T-cell (primary cell): ENCODE measurements around the gene NR3C1. TPM values are rescaled to one million over a fixed set of nuclear protein-coding genes. Genes with fewer than 3 reads are reported as not detected.

Experiments
- ATAC-seq, 4 experiments: fragments of 200-7000 bp in 3 of 4; fragments of 150-1000 bp in 1 of 4; cut with Tn5 transposase; replicated peaks in 1 of 4; 1 replicate in 3 of 4; 2 replicates in 1 of 4; pipeline ENCODE4 v1.10.0; 2021; ENCODE audit warnings: moderate library complexity in 3 of 4, mild to moderate bottlenecking in 2 of 4, moderate number of reproducible peaks in 1 of 4
- CTCF ChIA-PET, 2 donors: fragments of 300-600 bp; sonication (Branson Sonifier 250); formaldehyde crosslinking; loops; one replicate each; lab custom pipeline; 2022; ENCODE audit warnings: antibody characterized with exemption in 2 of 2; lab: Charles Lee
- POLR2A ChIA-PET, 2 donors: fragments of 300-600 bp; sonication (Branson Sonifier 250); formaldehyde crosslinking; loops; one replicate each; lab custom pipeline; 2022; ENCODE audit warnings: antibody characterized with exemption in 2 of 2; lab: Charles Lee
- DNase-seq, 35 experiments: peaks; one replicate each; pipeline versions ENCODE4 v3.0.0 to v3.0.0-alpha.2; 2013 to 2023
- H3K27ac ChIP-seq: one replicate; pipeline ENCODE4 v1.5.1; 2013; ENCODE audit warnings: low read length
- H3K27me3 ChIP-seq, 2 experiments: replicated peaks in 1 of 2; 1 replicate in 1 of 2; 2 replicates in 1 of 2; pipeline versions ENCODE4 v1.6.1 to v1.7.0; 2013; ENCODE audit warnings: low read length in 1 of 2, mixed read lengths in 1 of 2; ENCODE audit not compliant: control insufficient read depth in 2 of 2, insufficient read depth in 2 of 2; ENCODE audit errors: extremely low read depth in 1 of 2
- H3K36me3 ChIP-seq, 2 donors: 1 replicate in 1 of 2; 2 replicates in 1 of 2; pipeline versions ENCODE4 v1.6.1 to v1.7.0; 2013; ENCODE audit warnings: low read length in 1 of 2; ENCODE audit not compliant: control insufficient read depth in 2 of 2, insufficient read depth in 1 of 2; ENCODE audit errors: extremely low read depth in 1 of 2
- H3K4me1 ChIP-seq, 2 experiments: 1 replicate in 1 of 2; 2 replicates in 1 of 2; pipeline versions ENCODE4 v1.6.1 to v1.7.0; 2013; ENCODE audit warnings: low read length in 2 of 2, mixed read lengths in 1 of 2; ENCODE audit not compliant: insufficient read depth in 2 of 2, control insufficient read depth in 1 of 2; ENCODE audit errors: extremely low read depth in 1 of 2
- H3K4me3 ChIP-seq, 2 donors: 1 replicate in 1 of 2; 2 replicates in 1 of 2; pipeline versions ENCODE4 v1.5.1 to v1.7.0; 2013; ENCODE audit warnings: mild to moderate bottlenecking in 2 of 2, low read length in 1 of 2, moderate library complexity in 1 of 2; ENCODE audit not compliant: control insufficient read depth in 1 of 2; ENCODE audit errors: extremely low read depth in 1 of 2
- H3K9me3 ChIP-seq: 2 replicates; pipeline ENCODE4 v1.7.0; 2013
- H3K27ac Mint-ChIP-seq, 2 donors: one replicate each; pipeline ENCODE4 v1.8.0; 2020 to 2021; ENCODE audit warnings: mild to moderate bottlenecking in 2 of 2, mixed read lengths in 2 of 2
- H3K27me3 Mint-ChIP-seq, 2 donors: one replicate each; pipeline ENCODE4 v1.8.0; 2021 to 2022; ENCODE audit warnings: mixed read lengths in 2 of 2
- H3K36me3 Mint-ChIP-seq: one replicate; pipeline ENCODE4 v1.8.0; 2021; ENCODE audit warnings: mixed read lengths
- H3K4me1 Mint-ChIP-seq, 3 donors: one replicate each; pipeline ENCODE4 v1.8.0; 2020 to 2022; ENCODE audit warnings: mixed read lengths in 3 of 3, mild to moderate bottlenecking in 1 of 3
- H3K4me3 Mint-ChIP-seq, 3 donors: one replicate each; pipeline ENCODE4 v1.8.0; 2020 to 2022; ENCODE audit warnings: mild to moderate bottlenecking in 3 of 3, mixed read lengths in 3 of 3, moderate library complexity in 3 of 3
- H3K9me3 Mint-ChIP-seq, 3 donors: one replicate each; pipeline ENCODE4 v1.8.0; 2020 to 2022; ENCODE audit warnings: mixed read lengths in 3 of 3
- WGBS: methylation state at CpG from one replicate; pipeline ENCODE4 v1.1.5; 2013; ENCODE audit warnings: missing lambda C conversion rate; ENCODE audit not compliant: insufficient coverage; 5-methylcytosine and 5-hydroxymethylcytosine counted together
- total RNA-seq, 35 experiments: library from RNA in 6 of 35; stranded (reverse) in 6 of 35; fragments of 120-200 nt in 1 of 35; gene quantifications; one replicate each; pipeline versions ENCODE4 v1.2.1 to v1.2.4 and lab custom pipeline; 2013 to 2026

The NR3C1 gene
- total RNA-seq, 5 donors from 2014 or later (not counting 1 experiment from before 2014, with no cell fraction given), result 108 to 156 (median 122) TPM

DNA sequence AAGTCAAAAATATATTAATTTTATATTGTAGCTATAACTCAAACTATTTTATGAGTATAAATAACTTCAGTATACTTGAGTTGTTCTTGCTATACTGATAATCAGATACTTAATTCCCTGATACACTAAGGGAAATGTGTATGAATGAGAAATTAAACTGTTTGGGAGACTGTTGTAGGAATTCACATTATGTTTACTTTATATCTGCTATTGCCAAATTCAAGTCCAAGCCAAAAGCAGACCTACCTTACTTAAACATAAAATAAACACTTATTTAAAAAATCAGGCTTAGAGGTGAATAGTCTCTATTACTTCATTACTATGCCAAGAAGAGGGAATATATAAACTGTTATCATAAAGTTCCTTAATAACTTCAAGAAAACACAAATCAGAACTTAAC is 13.2 kb downstream of the NR3C1 start:
- Histone ChIP-seq H3K27ac (no peak overlapping the region), H3K4me1 (peaks cover 0 to 18% of the 10 kb centered on the region in 2 experiments), H3K36me3 (peaks cover 0 to 9% of the 10 kb centered on the region in 2 donors), H3K4me3 (no peak overlapping the region), H3K27me3 (no peaks in the 10 kb centered on the region), H3K9me3 (peaks cover 4% of the 10 kb centered on the region)
- no peak overlapping the region for H3K27ac Mint-ChIP-seq
- no peaks in the 10 kb centered on the region for H3K27me3 Mint-ChIP-seq
- peaks cover 34% of the 10 kb centered on the region for H3K36me3 Mint-ChIP-seq
- H3K4me1 Mint-ChIP-seq, result peaks cover 87 to 88% (median 87%) of the 10 kb centered on the region in 3 donors
- peaks cover 9 to 18% (median 16%) of the 10 kb centered on the region in 3 donors for H3K9me3 Mint-ChIP-seq
- ATAC-seq, result no peak
- POLR2A ChIA-PET, result interaction anchor here in 1 of 2 donors (1.3 kb wide), 1 partner anchor 10 kb away, joined by 4 read pairs; no protein-coding TSS in a partner anchor
- no peak overlapping the region for H3K4me3 Mint-ChIP-seq
- CTCF ChIA-PET, result interaction anchor here (0.5 to 1.3 kb wide), 3 partner anchors 14 to 56 kb away, joined by 3 to 5 read pairs (median 4); partner anchors contain the start of gene NR3C1 (in 1 of the 2)
- no peak for DNase-seq

DNA sequence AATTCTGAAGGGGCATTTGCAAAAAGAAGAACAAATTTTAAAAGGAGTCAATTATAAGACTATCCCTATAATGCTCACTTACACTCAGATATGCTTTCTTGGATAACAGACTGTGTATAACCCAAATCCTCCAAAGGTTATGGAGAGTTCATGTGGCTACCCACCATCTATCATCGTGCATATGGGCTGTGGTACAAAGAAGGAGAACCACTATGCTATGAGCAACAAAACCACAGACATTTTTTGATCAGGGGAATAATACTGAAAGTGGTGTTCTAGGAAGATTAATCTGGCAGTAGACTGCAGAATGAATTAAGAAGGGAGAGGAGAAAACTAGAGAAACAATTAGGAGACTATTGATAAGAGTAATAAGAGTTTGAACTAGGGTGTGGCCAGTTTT is 16.8 kb downstream of the NR3C1 start:
- ChIA-PET POLR2A (interaction anchor here in 1 of 2 donors (0.9 kb wide), 1 partner anchor 219 kb away, joined by 5 read pairs; no protein-coding TSS in a partner anchor), CTCF (interaction anchor here (0.5 to 0.7 kb wide), 2 partner anchors 206 to 454 kb away, joined by 3 to 6 read pairs; no protein-coding TSS in a partner anchor)
- WGBS, result no CpG with 5 or more reads among the region's 1 CpG

DNA sequence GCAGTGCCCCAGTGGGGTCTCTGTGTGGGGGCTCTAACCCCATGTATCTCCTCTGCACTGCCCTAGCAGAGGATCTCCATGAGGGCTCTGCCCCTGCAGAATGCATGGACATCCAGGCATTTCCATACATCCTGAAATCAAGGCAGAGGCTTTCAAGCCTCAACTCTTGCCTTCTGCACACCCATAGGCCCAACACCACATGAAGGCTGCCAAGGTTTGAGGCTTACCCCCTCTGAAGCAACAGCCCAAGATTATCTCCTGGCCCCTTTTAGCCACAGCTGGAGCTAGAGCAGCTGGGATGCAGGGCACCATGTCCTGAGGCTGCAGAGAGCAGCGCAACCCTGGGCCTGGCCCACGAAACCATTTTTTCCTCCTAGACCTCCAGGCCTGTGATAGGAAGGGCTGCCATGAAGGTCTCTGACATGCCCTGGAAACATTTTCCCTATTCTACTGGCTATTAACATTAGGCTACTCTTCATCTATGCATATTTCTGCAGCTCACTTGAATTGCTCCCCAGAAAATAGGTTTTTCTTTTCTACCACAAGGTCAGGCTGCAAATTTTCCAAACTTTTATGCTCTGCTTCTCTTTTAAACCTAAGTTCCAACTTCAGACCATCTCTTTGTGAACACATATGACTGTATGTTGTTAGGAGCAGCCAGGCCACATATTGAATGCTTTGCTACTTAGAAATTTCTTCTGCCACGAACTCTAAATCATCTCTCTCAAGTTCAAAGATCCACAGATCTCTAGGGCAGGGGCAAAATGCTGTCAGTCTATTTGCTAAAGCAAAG is 18.4 kb downstream of the NR3C1 start:
- peak overlapping the region in 2 of 3 donors; percentile 26 to 41 for H3K4me3 Mint-ChIP-seq
- peaks cover 0 to 18% of the 10 kb centered on the region in 2 donors for H3K36me3 ChIP-seq

More for the DNA sequence above, 16.8 kb downstream of the NR3C1 start:
- no peak overlapping the region for H3K27ac ChIP-seq
- ATAC-seq, result no peak
- H3K9me3 Mint-ChIP-seq, result peaks cover 9 to 26% (median 22%) of the 10 kb centered on the region in 3 donors
- H3K36me3 ChIP-seq, result peaks cover 0 to 18% of the 10 kb centered on the region in 2 donors
- H3K4me3 Mint-ChIP-seq, result peak overlapping the region in 1 of 3 donors; percentile 12
- H3K4me1 ChIP-seq, result peaks cover 5 to 7% of the 10 kb centered on the region in 2 experiments
- H3K27me3 ChIP-seq, result no peaks in the 10 kb centered on the region
- H3K4me3 ChIP-seq, result no peak overlapping the region
- H3K9me3 ChIP-seq, result peaks cover 4% of the 10 kb centered on the region
- no peak for DNase-seq
- H3K36me3 Mint-ChIP-seq, result peaks cover 63% of the 10 kb centered on the region
- H3K27me3 Mint-ChIP-seq, result no peaks in the 10 kb centered on the region
- no peak overlapping the region for H3K27ac Mint-ChIP-seq
- H3K4me1 Mint-ChIP-seq, result peaks cover 81 to 90% (median 86%) of the 10 kb centered on the region in 3 donors

DNA sequence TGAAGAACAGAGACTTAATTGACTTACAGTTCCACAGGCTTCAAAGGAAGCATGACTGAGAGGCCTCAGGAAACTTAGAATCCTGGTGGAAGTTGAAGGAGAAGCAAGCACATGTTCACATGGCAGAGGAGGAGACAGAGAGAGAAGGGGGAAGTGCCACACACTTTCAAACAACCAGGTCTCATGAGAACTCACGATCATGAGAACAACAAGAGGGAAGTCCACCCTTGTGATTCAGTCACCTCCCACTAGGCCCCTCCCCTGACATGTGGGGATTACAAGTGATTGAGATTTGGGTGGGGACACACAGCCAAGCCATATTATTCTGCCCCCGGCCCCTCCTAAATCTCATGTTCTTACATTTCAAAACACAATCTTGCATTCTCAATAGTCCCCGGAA is 19.5 kb downstream of the NR3C1 start:
- H3K4me3 Mint-ChIP-seq, result peak overlapping the region in 1 of 3 donors; percentile 34
- DNase-seq (no peak), ATAC-seq (no peak)
- ChIA-PET POLR2A (no interaction called here), CTCF (no interaction called here)
- H3K4me1 Mint-ChIP-seq, result peaks cover 91 to 96% (median 92%) of the 10 kb centered on the region in 3 donors
- Histone ChIP-seq H3K27me3 (no peaks in the 10 kb centered on the region), H3K9me3 (peaks cover 4% of the 10 kb centered on the region), H3K36me3 (peaks cover 0 to 15% of the 10 kb centered on the region in 2 donors), H3K27ac (no peak overlapping the region), H3K4me3 (no peak overlapping the region), H3K4me1 (peaks cover 4 to 7% of the 10 kb centered on the region in 2 experiments)
- WGBS, result 100% methylated on average over 2 of the region's 3 CpGs
- H3K27me3 Mint-ChIP-seq, result no peaks in the 10 kb centered on the region
- H3K36me3 Mint-ChIP-seq, result peaks cover 67% of the 10 kb centered on the region
- no peak overlapping the region for H3K27ac Mint-ChIP-seq
- peaks cover 9 to 26% (median 22%) of the 10 kb centered on the region in 3 donors for H3K9me3 Mint-ChIP-seq

More for the DNA sequence above, 18.4 kb downstream of the NR3C1 start:
- H3K4me1 ChIP-seq, result peaks cover 4 to 7% of the 10 kb centered on the region in 2 experiments
- H3K4me3 ChIP-seq, result no peak overlapping the region
- Mint-ChIP-seq H3K4me1 (peaks cover 90 to 96% (median 91%) of the 10 kb centered on the region in 3 donors), H3K27ac (peak overlapping the region in 1 of 2 donors; percentile 4), H3K9me3 (peaks cover 9 to 26% (median 22%) of the 10 kb centered on the region in 3 donors), H3K27me3 (no peaks in the 10 kb centered on the region), H3K36me3 (peaks cover 70% of the 10 kb centered on the region)
- CTCF ChIA-PET, result no interaction called here
- ATAC-seq (no peak), DNase-seq (no peak)
- POLR2A ChIA-PET, result interaction anchor here in 1 of 2 donors (0.6 kb wide), 1 partner anchor 13 kb away, joined by 3 read pairs; no protein-coding TSS in a partner anchor
- 100% methylated on average over 1 of the region's 3 CpGs for WGBS
- no peak overlapping the region for H3K27ac ChIP-seq
- H3K27me3 ChIP-seq, result no peaks in the 10 kb centered on the region
- H3K9me3 ChIP-seq, result peaks cover 4% of the 10 kb centered on the region

DNA sequence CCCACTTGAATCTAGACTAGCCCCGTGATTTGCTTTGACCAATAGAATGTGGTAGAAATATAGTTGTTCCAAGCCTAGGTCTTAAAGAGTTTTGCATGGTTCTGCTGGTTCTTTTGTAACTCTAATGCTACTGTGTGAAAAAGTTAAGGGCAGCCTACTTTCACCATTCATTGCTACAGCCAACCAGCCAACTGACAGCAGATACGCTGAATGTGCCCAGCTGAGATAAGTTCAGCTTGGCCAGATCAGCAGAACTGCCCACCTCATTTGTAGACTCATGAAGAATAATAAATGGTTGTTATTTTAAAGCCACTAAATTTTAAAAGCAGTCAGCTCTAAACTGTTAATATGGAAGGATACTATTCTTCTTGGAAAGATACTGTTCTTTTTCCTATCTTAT is 23.9 kb downstream of the NR3C1 start:
- Mint-ChIP-seq H3K9me3 (peaks cover 0 to 2% (median 2%) of the 10 kb centered on the region in 3 donors), H3K36me3 (peaks cover 45% of the 10 kb centered on the region), H3K4me1 (peaks cover 94 to 98% (median 96%) of the 10 kb centered on the region in 3 donors), H3K4me3 (no peak overlapping the region), H3K27ac (peak overlapping the region in 1 of 2 donors; percentile 4), H3K27me3 (no peaks in the 10 kb centered on the region)
- H3K27me3 ChIP-seq, result no peaks in the 10 kb centered on the region
- peaks cover 0 to 6% of the 10 kb centered on the region in 2 donors for H3K36me3 ChIP-seq
- no peak for ATAC-seq
- no peak overlapping the region for H3K27ac ChIP-seq
- no peaks in the 10 kb centered on the region for H3K9me3 ChIP-seq
- POLR2A ChIA-PET, result interaction anchor here in 1 of 2 donors (0.5 kb wide), 1 partner anchor 44 kb away, joined by 3 read pairs; no protein-coding TSS in a partner anchor
- H3K4me1 ChIP-seq, result peaks cover 6 to 9% of the 10 kb centered on the region in 2 experiments
- no peak overlapping the region for H3K4me3 ChIP-seq
- DNase-seq, result no peak
- WGBS, result no CpG with 5 or more reads among the region's 2 CpGs
- CTCF ChIA-PET, result interaction anchor here in 1 of 2 donors (0.6 to 1.5 kb wide), 2 partner anchors 14 to 314 kb away, joined by 3 read pairs; no protein-coding TSS in a partner anchor
